Esophagus muscularis mucosa (tissue), 4 donors: ENCODE measurements around the gene SLC44A4. TPM values are rescaled to one million over a fixed set of nuclear protein-coding genes. Genes with fewer than 3 reads are reported as not detected.
"Not testable (repeated sequence)": the region's sequence is repeated elsewhere in the genome, so short reads cannot be mapped to it uniquely, and the experiment has no call there.

Experiments used
- DNase-seq: peaks from one replicate; pipeline ENCODE4 v3.0.0-alpha.2; 2017; ENCODE audit errors: extremely low spot score
- H3K27ac ChIP-seq, 4 donors: fragments of 200-600 bp; sonication (generic); replicated peaks in 1 of 4; 1 replicate in 3 of 4; 2 replicates in 1 of 4; pipeline ENCODE4 v1.5.1; 2016 to 2019; ENCODE audit warnings: mild to moderate bottlenecking in 1 of 4
- H3K27me3 ChIP-seq, 4 donors: fragments of 200-600 bp; sonication (generic); one replicate each; pipeline versions ENCODE4 v1.5.1 to v1.6.0; 2016 to 2019
- H3K36me3 ChIP-seq, 4 donors: fragments of 200-600 bp; sonication (generic); one replicate each; pipeline ENCODE4 v1.5.1; 2016 to 2019
- H3K4me1 ChIP-seq, 4 donors: fragments of 200-600 bp; sonication (generic); one replicate each; pipeline ENCODE4 v1.5.1; 2016 to 2019
- H3K4me3 ChIP-seq, 4 donors: fragments of 200-600 bp; sonication (generic); 1 replicate in 2 of 4; 2 replicates in 2 of 4; pipeline ENCODE4 v1.5.1; 2016 to 2019; ENCODE audit warnings: mild to moderate bottlenecking in 4 of 4, moderate library complexity in 1 of 4
- H3K9me3 ChIP-seq, 4 donors: fragments of 200-600 bp; sonication (generic); 1 replicate in 3 of 4; 2 replicates in 1 of 4; pipeline ENCODE4 v1.5.1; 2016 to 2019
- CTCF ChIP-seq, 3 experiments: fragments of 200-600 bp in 2 of 3; fragments of 450-650 bp in 1 of 3; sonication (generic) in 2 of 3; IDR thresholded peaks; one replicate each; pipeline ENCODE4 v1.5.1; 2017 to 2019; ENCODE audit warnings: antibody characterized with exemption in 3 of 3, mild to moderate bottlenecking in 2 of 3, moderate library complexity in 1 of 3
- EP300 ChIP-seq: sonication (generic); formaldehyde crosslinking; IDR thresholded peaks from one replicate; pipeline ENCODE4 v1.6.1; 2017; ENCODE audit warnings: antibody characterized with exemption
- POLR2A ChIP-seq: fragments of 450-650 bp; IDR thresholded peaks from one replicate; pipeline ENCODE4 v1.6.1; 2017; ENCODE audit warnings: antibody characterized with exemption, moderate library complexity, mild to moderate bottlenecking, low read depth
- POLR2AphosphoS5 ChIP-seq, 2 donors: sonication (generic); formaldehyde crosslinking; IDR thresholded peaks; one replicate each; pipeline ENCODE4 v1.6.1; 2017; ENCODE audit warnings: antibody characterized with exemption in 2 of 2
- WGBS: methylation state at CpG from one replicate; pipeline ENCODE4 v1.1.5; 2018; 5-methylcytosine and 5-hydroxymethylcytosine counted together
- intact Hi-C: fragments of 100-400 bp; cut with DNase I; formaldehyde crosslinking; loops from one replicate; pipeline ENCODE4 v1.15.1; 2023
- total RNA-seq, 4 donors: library from RNA; depleted of rRNA; stranded (reverse); fragments of >200 nt; gene quantifications; one replicate each; pipeline versions ENCODE4 v1.1.0 to v1.2.1, GENCODE V29; 2016

SLC44A4 gene
- total RNA-seq, 4 donors from 2014 or later = 0.19 to 0.80 TPM; not detected in 2

- WGBS = 94% methylated on average over 3 of the region's 3 CpGs
- Histone ChIP-seq H3K4me1 (peaks cover 37 to 43% (median 43%) of the 10 kb centered on the region in 4 donors), H3K27me3 (no peaks in the 10 kb centered on the region), H3K9me3 (no peaks in the 10 kb centered on the region), H3K4me3 (no peak overlapping the region), H3K36me3 (peaks cover 36 to 61% (median 45%) of the 10 kb centered on the region in 4 donors), H3K27ac (no peak overlapping the region)
- DNase-seq = no peak
- no peak for TF ChIP-seq CTCF (IDR thresholded peaks at IDR 0.05)
- no peak for TF ChIP-seq EP300
- TF ChIP-seq POLR2A = no peak
- no peak for TF ChIP-seq POLR2AphosphoS5 (IDR thresholded peaks at IDR 0.05)
- intact Hi-C loops = no loop called here
Measured at GRCh38 chr6:31838968-31839367, 39.8 kb downstream of the SLC44A4 start.

- Histone ChIP-seq H3K4me1 (peaks cover 45 to 51% (median 50%) of the 10 kb centered on the region in 4 donors), H3K27ac (peak overlapping the region in 1 of 4 donors; percentile 94), H3K36me3 (peaks cover 36 to 61% (median 45%) of the 10 kb centered on the region in 4 donors)
- H3K27me3 ChIP-seq, DNase-seq, H3K9me3 ChIP-seq, intact Hi-C loops, H3K4me3 ChIP-seq: not testable (repeated sequence)
- WGBS = 92% methylated on average over 9 of the region's 9 CpGs
Measured at GRCh38 chr6:31838114-31838553, 40.7 kb downstream of the SLC44A4 start.

DNA sequence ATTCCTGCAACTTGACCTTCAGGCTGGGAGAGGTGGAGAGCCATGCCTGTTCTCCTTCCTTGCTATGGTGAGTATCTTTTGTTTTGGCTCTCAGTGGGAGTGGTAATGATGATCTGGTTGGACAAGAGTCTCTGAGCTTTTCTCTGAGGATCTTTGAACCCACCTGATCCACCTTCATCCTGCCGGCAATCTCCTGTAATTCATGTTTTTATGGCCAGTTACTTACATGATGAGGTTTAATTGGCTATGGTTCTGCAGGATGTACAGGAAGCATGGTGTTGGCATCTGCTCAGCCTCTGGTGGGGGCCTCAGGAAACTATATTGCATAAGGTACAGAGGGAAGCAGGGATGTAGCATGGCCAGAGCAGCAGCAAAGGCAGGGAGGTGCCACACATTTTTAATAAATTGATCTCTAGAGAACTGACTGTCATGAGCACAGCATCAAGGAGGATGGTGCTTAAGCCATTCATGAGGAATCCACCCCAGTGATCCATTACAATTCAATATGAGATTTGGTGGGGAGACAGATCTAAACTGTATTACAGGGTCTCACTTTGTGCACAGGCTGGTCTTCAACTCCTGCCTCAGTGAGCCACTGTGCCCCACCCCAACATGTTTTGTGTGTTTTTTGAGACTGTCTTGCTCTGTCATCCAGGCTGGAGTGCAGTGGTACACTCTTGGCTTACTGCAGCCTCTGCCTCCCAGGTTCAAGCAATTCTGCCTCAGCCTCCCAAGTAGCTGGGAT is 41.3 kb downstream of the SLC44A4 start:
- intact Hi-C loops = no loop called here
- H3K9me3 ChIP-seq = no peaks in the 10 kb centered on the region
- peak overlapping the region; percentile 93 to 97 (median 95) for H3K27ac ChIP-seq
- DNase-seq = no peak
- TF ChIP-seq EP300 = no peak
- no peak for TF ChIP-seq CTCF (IDR thresholded peaks at IDR 0.05)
- 36% methylated on average over 1 of the region's 1 CpG for WGBS
- H3K27me3 ChIP-seq = no peaks in the 10 kb centered on the region
- H3K4me3 ChIP-seq = peak overlapping the region in 1 of 4 donors; percentile 72
- H3K4me1 ChIP-seq = peaks cover 45 to 56% (median 56%) of the 10 kb centered on the region in 4 donors
- peaks cover 36 to 56% (median 45%) of the 10 kb centered on the region in 4 donors for H3K36me3 ChIP-seq

DNA sequence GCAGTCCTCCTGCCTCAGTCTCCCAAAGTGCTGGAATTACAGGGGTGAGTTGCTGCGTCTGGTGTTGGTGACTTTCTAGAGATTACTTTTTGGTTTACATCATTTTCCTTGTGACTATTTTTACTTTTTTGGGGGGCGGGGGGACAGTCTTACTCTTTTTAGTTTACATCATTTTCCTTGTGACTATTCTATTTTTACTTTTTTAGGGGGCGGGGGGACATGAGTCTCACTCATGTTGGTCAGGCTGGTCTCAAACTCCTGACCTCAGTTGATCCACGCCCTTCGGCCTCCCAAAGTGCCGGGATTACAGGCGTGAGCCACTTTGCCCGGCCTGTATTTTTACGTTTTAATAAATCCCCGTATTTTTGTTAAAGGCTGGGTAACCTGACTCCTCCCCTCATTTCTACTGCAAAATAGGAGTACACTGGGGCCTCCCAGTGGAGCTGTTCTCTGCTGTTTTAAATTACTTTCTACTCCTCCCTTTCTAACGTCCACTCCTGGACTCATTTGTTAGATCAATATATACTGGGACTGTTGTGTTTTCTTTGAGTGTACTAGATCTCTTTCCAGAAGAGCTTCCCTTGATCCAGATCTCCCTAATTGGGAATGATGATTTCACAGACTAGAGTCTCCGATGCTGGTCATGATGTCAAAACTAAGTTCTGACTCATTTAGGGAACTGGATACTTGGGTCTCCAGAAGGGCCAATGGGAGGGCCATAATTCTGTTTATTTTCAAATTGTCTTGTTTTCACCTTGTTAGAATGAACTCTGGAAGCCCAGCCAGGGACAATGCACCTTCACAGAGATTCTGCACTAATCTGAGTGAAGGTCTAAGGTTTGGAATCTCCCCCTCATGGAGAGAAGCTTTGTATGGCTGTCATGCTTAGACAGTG is 42.1 kb downstream of the SLC44A4 start:
- 29% methylated on average over 12 of the region's 12 CpGs for WGBS
- intact Hi-C loops = no loop called here
- no peak for TF ChIP-seq POLR2AphosphoS5 (IDR thresholded peaks at IDR 0.05)
- no peak for TF ChIP-seq EP300
- TF ChIP-seq CTCF (IDR thresholded peaks at IDR 0.05) = no peak
- TF ChIP-seq POLR2A = no peak
- Histone ChIP-seq H3K36me3 (peaks cover 36 to 50% (median 45%) of the 10 kb centered on the region in 4 donors), H3K4me1 (peaks cover 45 to 64% (median 64%) of the 10 kb centered on the region in 4 donors), H3K4me3 (peak overlapping the region; percentile 72 to 94 (median 82)), H3K27ac (peak overlapping the region; percentile 93 to 97 (median 95)), H3K27me3 (no peaks in the 10 kb centered on the region), H3K9me3 (no peaks in the 10 kb centered on the region)
- DNase-seq = no peak

DNA sequence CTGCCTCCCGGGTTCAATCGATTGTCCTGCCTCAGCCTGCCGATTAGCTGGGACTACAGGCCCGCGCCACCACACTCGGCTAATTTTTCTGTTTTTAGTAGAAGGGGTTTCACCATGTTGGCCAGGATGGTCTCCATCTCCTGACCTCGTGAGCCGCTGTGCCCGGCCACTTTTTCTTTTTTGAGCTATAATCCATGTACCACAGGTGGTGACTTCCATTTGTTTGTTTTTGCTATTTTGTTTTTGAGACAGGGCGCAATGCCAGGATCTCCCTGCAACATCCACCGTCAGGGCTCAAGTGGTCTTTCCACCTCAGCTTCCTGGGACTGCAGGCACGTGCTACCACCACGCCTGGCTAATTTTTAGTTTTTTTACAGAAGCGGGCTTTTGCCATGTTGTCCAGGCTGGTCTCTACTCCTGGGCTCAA is 42.7 kb downstream of the SLC44A4 start:
- TF ChIP-seq CTCF (IDR thresholded peaks at IDR 0.05) (no peak), POLR2A (no peak)
- DNase-seq = no peak
- Histone ChIP-seq H3K27me3 (no peaks in the 10 kb centered on the region), H3K9me3 (no peaks in the 10 kb centered on the region), H3K27ac (peak overlapping the region; percentile 93 to 97 (median 95)), H3K4me1 (peaks cover 52 to 71% (median 70%) of the 10 kb centered on the region in 4 donors), H3K4me3 (peak overlapping the region; percentile 72 to 94 (median 82)), H3K36me3 (peaks cover 36 to 45% (median 42%) of the 10 kb centered on the region in 4 donors)
- 25% methylated on average over 14 of the region's 14 CpGs for WGBS
- intact Hi-C loops = no loop called here
